ENCODE results near the gene LY6G5C. TPM values are rescaled to one million over a fixed set of nuclear protein-coding genes. Genes with fewer than 3 reads are reported as not detected.
"Not testable (repeated sequence)": the region's sequence is repeated elsewhere in the genome, so short reads cannot be mapped to it uniquely, and the experiment has no call there.

LY6G5C gene
- total RNA-seq, 4 donors from 2014 or later: 0.54 to 7.9 (median 0.83) TPM; not detected in 1

DNA sequence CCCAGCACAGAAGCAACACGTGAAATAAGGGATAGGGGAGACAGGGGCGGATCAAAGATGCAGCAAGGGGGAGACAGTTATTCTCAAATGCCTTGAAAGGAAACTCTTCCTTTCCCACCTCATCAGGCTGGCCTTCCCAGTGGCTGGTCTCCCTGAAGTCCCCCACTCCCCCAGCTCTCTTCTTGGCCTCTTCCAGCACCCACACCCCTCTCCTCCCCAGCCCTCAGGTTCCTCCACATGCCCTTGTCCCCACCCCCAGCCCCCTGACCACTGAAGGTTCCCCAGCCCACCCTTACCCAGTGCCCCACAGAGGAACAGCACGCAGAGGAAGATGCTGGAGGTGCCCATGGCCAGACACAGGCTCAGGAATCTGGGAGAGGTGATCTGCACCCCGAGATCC lies 32.6 kb upstream of the LY6G5C start:
- Histone ChIP-seq H3K27ac (peak overlapping the region; percentile 67 to 85 (median 84)), H3K27me3 (no peaks in the 10 kb centered on the region), H3K9me3 (no peaks in the 10 kb centered on the region), H3K36me3 (no peaks in the 10 kb centered on the region), H3K4me1 (peaks cover 22 to 39% of the 10 kb centered on the region in 2 donors), H3K4me3 (replicated peaks in 1 of 3) (no peak overlapping the region)
- 47 to 89% methylated on average over 2 to 4 of the region's 4 CpGs for WGBS, 2 donors
- TF ChIP-seq POLR2A (IDR thresholded peaks at IDR 0.05): no peak
- TF ChIP-seq, protein P1, sequence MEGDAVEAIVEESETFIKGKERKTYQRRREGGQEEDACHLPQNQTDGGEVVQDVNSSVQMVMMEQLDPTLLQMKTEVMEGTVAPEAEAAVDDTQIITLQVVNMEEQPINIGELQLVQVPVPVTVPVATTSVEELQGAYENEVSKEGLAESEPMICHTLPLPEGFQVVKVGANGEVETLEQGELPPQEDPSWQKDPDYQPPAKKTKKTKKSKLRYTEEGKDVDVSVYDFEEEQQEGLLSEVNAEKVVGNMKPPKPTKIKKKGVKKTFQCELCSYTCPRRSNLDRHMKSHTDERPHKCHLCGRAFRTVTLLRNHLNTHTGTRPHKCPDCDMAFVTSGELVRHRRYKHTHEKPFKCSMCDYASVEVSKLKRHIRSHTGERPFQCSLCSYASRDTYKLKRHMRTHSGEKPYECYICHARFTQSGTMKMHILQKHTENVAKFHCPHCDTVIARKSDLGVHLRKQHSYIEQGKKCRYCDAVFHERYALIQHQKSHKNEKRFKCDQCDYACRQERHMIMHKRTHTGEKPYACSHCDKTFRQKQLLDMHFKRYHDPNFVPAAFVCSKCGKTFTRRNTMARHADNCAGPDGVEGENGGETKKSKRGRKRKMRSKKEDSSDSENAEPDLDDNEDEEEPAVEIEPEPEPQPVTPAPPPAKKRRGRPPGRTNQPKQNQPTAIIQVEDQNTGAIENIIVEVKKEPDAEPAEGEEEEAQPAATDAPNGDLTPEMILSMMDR (IDR thresholded peaks at IDR 0.05): no peak
- no peak for DNase-seq
- intact Hi-C loops (cut with DNase I): no loop called here

DNA sequence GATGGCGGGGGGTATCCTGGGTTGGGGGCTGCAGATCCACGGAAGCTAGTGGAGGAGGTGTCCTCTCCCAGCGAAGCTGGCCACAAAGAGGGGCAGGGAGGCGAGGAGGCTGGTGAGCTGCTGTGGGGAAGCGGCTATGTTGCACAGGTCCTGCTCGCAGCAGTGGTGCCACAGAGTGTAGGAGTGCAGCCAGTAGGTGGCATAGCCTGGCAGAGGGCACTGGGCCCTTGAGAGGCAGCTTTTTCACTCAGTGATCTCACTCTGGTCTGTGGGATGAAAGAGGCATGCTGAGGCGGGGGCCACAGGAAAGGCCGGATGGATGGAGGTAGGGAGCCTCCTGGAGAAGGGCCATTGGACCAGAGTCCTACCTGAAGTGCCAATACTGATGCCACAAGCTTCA lies 31.4 kb upstream of the LY6G5C start:
- H3K27ac ChIP-seq: no peak overlapping the region
- H3K4me1 ChIP-seq: peaks cover 15 to 29% of the 10 kb centered on the region in 2 donors
- intact Hi-C loops (cut with DNase I): no loop called here
- H3K4me3 ChIP-seq (replicated peaks in 1 of 3): no peak overlapping the region
- no peaks in the 10 kb centered on the region for H3K9me3 ChIP-seq
- no peak for DNase-seq
- no peaks in the 10 kb centered on the region for H3K36me3 ChIP-seq
- 87 to 93% methylated on average over 8 of the region's 8 CpGs for WGBS, 2 donors
- no peaks in the 10 kb centered on the region for H3K27me3 ChIP-seq
- no peak for TF ChIP-seq POLR2A (IDR thresholded peaks at IDR 0.05)
- TF ChIP-seq, protein P1 (IDR thresholded peaks at IDR 0.05): no peak

DNA sequence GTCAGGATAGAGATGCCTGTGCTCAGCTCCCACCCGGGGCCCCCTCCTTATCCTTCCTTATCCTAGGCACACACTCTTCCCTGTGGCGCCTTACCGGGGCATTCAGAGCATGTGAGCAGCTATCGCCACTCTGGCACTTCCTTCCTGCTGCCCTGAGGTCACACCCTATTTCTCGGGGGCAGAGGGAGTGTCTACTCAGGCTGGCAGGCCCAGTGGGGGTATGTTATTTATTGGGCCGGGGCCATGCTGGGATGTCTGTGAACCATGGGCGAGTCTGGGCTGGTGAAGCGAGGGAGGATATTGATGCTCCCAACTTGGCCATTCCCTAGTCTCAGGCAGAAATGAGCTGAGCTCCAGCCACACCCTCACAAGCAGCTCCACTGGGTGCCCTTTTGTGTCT lies 30.4 kb upstream of the LY6G5C start:
- H3K27ac ChIP-seq: no peak overlapping the region
- no peak overlapping the region for H3K4me3 ChIP-seq (replicated peaks in 1 of 3)
- H3K27me3 ChIP-seq: no peaks in the 10 kb centered on the region
- H3K4me1 ChIP-seq: peaks cover 15 to 28% of the 10 kb centered on the region in 2 donors
- intact Hi-C loops (cut with DNase I): no loop called here
- no peaks in the 10 kb centered on the region for H3K9me3 ChIP-seq
- 65 to 73% methylated on average over 8 of the region's 8 CpGs for WGBS, 2 donors
- no peaks in the 10 kb centered on the region for H3K36me3 ChIP-seq
- DNase-seq: no peak
- TF ChIP-seq POLR2A (IDR thresholded peaks at IDR 0.05): no peak
- TF ChIP-seq, protein P1 (IDR thresholded peaks at IDR 0.05): no peak

GRCh38 chr6:31710523-31711219 lies 29.8 kb upstream of the LY6G5C start:
- TF ChIP-seq, protein P1 (IDR thresholded peaks at IDR 0.05): no peak
- TF ChIP-seq POLR2A (IDR thresholded peaks at IDR 0.05): no peak
- intact Hi-C loops (cut with DNase I): no loop called here
- H3K4me1 ChIP-seq: peaks cover 15 to 28% of the 10 kb centered on the region in 2 donors
- no peak overlapping the region for H3K4me3 ChIP-seq (replicated peaks in 1 of 3)
- no peak overlapping the region for H3K27ac ChIP-seq
- 72 to 75% methylated on average over 5 of the region's 5 CpGs for WGBS, 2 donors
- H3K27me3 ChIP-seq: no peaks in the 10 kb centered on the region
- H3K36me3 ChIP-seq: no peaks in the 10 kb centered on the region
- H3K9me3 ChIP-seq: no peaks in the 10 kb centered on the region
- no peak for DNase-seq

DNA sequence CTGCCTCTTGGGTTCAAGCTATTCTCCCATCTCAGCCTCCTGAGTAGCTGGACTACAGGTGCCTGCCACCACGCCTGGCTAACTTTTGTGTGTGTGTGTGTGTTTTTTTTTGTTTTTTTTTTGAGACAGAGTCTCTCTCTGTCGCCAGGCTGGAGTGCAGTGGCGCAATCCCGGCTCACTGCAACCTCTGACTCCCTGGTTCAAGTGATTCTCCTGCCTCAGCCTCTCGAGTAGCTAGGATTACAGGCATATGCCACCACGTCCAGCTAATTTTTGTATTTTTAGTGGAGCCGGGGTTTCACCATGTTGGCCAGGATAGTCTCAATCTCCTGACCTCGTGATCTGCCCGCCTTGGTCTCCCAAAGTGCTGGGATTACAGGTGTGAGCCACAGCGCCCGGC lies 28.3 kb upstream of the LY6G5C start:
- peaks cover 10 to 23% of the 10 kb centered on the region in 2 donors for H3K4me1 ChIP-seq
- H3K27ac ChIP-seq; H3K9me3 ChIP-seq; H3K4me3 ChIP-seq (replicated peaks in 1 of 3); H3K36me3 ChIP-seq; H3K27me3 ChIP-seq; intact Hi-C loops (cut with DNase I): not testable (repeated sequence)
- peak; percentile 37 to 48 for DNase-seq
- WGBS, 2 donors: 63 to 75% methylated on average over 10 to 11 of the region's 11 CpGs

Data from thyroid gland (tissue), 4 donors.